HG02759 (cell line): ENCODE measurements around the gene TMTC1.

ENCODE experiments used
- ATAC-seq: cut with Tn5 transposase; IDR thresholded peaks from one replicate; pipeline ENCODE4 v1.9.1; 2021; ENCODE audit warnings: mild to moderate bottlenecking, moderate library complexity; ENCODE audit not compliant: unreplicated experiment

TMTC1 gene

GRCh38 chr12:29486972-29487371 lies 296.8 kb downstream of the TMTC1 start:
- ATAC-seq, result no peak

- no peak for ATAC-seq
Measured at GRCh38 chr12:29463198-29463597, 320.5 kb downstream of the TMTC1 start.

GRCh38 chr12:29460082-29460481 lies 323.7 kb downstream of the TMTC1 start:
- ATAC-seq, result no peak

- ATAC-seq, result no peak
Measured at GRCh38 chr12:29455087-29455486, 328.7 kb downstream of the TMTC1 start.

GRCh38 chr12:29451888-29452287 lies 331.9 kb downstream of the TMTC1 start:
- no peak for ATAC-seq
